HG02623 (cell line): ENCODE data around the gene NUP62.
A peak's percentile ranks its signal among the peaks of the same experiment; 100 is the strongest.

Experiments used
- ATAC-seq: cut with Tn5 transposase; IDR thresholded peaks from one replicate; pipeline ENCODE4 v1.9.1; 2021; ENCODE audit warnings: moderate library complexity; ENCODE audit not compliant: unreplicated experiment

The NUP62 gene

GRCh38 chr19:49904136-49904535, 25.2 kb downstream of the NUP62 start:
- ATAC-seq: no peak

GRCh38 chr19:49896863-49897621, 32.3 kb downstream of the NUP62 start, which contains the start of gene IL4I1:
IL4I1 (minus strand) TSS chr19:49896887; CDS start chr19:49896160, 727 bp downstream.
- ATAC-seq: peak; percentile 56

DNA sequence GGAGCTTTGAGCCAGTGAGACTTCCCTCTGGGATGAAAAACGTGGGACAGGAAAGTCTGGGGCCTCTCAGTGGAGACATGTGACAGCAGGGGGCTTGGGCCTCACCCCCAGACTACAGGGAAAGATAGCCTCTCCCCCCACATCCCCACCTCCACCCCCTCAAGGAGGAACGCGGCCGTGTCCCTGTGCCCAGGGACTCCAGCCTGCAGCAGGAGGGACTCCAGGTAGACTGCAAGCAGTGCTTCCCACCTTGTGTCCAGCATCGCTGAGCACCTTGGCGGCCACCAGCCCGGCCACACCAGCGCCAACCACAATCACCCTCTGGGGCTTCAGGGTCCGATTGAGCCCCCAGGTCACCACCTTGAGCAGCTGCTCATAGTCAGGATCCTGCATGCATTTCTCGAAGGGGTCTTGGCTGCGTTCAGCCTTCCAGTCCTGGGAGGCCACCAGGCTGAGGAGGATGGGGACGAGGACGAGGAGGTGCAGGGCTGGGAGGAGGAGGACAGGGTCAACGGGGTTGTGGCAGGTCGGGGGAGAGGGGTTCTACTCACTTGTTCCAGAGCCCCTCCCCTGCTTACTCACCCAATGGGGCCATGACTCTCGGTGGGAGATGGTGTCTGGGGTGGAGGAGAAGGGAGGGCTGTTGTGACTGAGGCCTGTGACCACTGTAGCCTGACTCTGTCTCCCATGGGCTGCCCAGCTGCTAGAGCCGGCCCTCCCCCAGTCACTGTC, 33.6 kb downstream of the NUP62 start:
- no peak for ATAC-seq

- ATAC-seq: no peak
Measured at GRCh38 chr19:49894879-49895565, 34.3 kb downstream of the NUP62 start.

DNA sequence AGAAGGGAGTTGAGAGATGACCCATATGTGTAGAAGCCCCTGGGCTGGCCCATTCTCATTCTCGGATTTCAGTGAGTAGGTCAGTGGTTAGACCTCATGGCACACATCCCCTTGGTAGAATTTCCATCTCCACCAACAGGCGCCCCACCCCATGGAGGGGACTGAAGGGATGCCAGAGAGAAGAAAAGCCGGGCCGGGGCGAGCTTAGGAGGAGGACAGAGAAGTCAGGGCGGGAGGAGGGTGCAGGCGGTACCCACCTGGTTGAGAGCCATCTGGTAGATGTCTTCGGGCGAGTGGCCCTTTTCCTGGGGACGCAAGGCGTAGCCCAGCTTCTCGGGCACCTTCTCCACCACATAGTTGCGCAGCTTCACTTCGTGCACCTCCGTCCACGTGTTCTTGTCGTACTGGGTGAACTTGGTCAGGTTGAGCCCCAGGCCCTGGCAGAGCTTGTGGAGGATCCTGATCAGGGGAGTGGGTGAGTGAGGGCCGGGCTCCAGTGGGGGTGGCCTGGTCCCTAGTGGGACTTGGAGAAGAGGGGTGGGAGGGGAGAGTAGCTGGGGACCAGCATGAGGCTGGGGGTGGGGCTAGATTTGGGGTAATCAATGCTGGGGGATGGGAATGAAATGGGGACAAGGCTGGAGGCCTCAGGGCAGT, 35.2 kb downstream of the NUP62 start:
- ATAC-seq: no peak

GRCh38 chr19:49892716-49893115, 36.6 kb downstream of the NUP62 start:
- no peak for ATAC-seq

- no peak for ATAC-seq
Measured at GRCh38 chr19:49891393-49891792, 37.9 kb downstream of the NUP62 start.

- no peak for ATAC-seq
Measured at GRCh38 chr19:49890349-49891311, 38.7 kb downstream of the NUP62 start.

- ATAC-seq: no peak
Measured at GRCh38 chr19:49889687-49890348, 39.5 kb downstream of the NUP62 start.

DNA sequence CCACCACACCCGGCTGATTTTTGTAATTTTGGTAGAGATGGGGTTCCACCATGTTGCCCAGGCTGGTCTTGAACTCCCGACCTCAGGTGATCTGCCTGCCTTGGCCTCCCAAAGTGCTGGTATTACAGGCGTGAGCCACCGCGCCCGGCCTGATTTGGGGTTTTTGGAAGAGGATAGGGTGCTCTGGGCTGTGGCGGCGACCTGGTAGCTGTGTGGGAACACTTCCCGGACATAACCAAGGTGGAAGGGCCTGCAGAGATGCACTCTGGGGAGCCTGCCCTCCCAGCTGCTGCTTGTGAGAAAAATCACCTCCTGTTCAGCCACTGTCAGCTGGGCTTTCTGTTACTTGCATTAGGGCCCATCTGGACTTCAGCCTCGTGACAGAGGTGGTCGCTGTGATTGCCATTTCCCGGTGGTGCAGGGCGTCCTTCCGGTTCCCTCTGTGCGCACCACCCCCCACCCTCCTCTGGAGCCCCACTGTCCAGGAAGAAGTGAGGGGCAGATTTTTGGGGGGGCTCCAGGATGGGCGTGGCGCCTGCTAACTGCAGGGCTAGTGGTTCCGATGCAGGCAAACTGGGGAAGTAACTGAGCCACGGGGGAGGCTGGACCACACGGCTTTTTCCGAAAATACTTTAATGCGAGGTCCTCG, 40.1 kb downstream of the NUP62 start:
- ATAC-seq: no peak

- ATAC-seq: no peak
Measured at GRCh38 chr19:49888510-49888824, 40.8 kb downstream of the NUP62 start.

GRCh38 chr19:49887665-49888509, 41.4 kb downstream of the NUP62 start:
- ATAC-seq: no peak

DNA sequence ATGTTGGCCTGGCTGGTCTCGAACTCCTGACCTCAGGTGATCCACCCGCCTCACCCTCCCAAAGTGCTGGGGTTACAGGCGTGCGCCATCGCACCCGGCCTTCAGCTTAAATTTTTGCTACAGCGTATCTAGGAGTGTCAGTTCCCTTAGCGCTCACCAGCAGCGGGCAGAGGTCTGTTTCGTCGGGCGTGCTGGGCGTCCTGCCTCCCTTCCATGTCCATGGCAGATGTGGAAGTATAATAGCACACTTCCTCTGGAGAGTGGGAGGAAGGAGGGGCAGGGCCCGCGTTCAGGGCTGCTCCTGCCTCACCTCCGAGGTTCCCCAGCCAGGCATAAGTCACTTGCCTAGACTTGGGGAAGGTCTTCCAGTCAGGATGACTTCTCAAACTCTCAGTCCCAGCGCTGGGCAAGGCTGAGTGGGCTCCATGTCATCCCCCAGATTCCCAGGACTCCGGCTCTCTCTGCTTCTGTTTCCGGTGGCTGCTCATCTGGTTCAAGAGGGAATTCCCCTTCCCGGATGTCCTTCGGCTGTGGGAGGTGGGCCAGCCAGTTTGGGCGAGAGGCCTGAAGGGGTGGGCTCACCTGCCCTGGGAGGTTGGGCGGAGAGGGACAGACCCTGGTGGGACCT, 42.2 kb downstream of the NUP62 start:
- no peak for ATAC-seq

GRCh38 chr19:49884760-49885159, 44.5 kb downstream of the NUP62 start:
- no peak for ATAC-seq

DNA sequence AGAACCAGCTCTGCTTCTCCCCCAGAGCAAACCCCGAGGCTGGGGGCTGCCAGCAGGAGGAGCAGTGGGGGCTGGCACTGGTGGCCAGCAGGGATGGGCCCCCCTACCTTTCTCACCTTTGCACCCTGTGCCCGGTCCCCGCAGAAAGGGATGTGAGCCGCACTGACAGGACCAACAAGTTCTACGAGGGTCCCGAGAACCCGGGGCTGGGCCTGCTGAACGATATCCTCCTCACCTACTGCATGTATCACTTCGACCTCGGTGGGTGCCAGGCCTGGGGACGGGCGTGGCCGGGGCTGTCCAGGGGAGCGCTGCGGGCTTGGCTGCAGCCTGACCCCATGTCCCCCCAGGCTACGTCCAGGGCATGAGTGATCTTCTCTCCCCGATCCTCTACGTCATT, 45.2 kb downstream of the NUP62 start:
- ATAC-seq: no peak

- no peak for ATAC-seq
Measured at GRCh38 chr19:49883094-49883493, 46.2 kb downstream of the NUP62 start.

- ATAC-seq: no peak
Measured at GRCh38 chr19:49882643-49883042, 46.7 kb downstream of the NUP62 start.
